ENCODE results near the gene PLVAP. TPM values are rescaled to one million over a fixed set of nuclear protein-coding genes. Genes with fewer than 3 reads are reported as not detected.

The PLVAP gene
- total and polyA plus RNA-seq, 9 of the 15 experiments (the other 6 are each of a cell fraction or from before 2014, with no cell fraction given) = 0.09 to 0.84 (median 0.51) TPM; not detected in 4

GRCh38 chr19:17327068-17327653, 50.0 kb downstream of the PLVAP start:
- peaks cover 14% of the 10 kb centered on the region for H3K36me3 ChIP-seq (ENCODE audit: control insufficient read depth, insufficient read depth, low read length)
- H3K27ac ChIP-seq (ENCODE audit: extremely low read depth, low read depth, low read length) = no peak overlapping the region
- H3K4me2 ChIP-seq (ENCODE audit: insufficient read depth, low read length) = no peak overlapping the region
- intact Hi-C loops (cut with micrococcal nuclease) (no loop called here), in situ Hi-C loops (cut with MboI) (no loop called here)
- ATAC-seq (no peak), FAIRE-seq (no peak), DNase-seq (ENCODE audit: extremely low read depth in 1 of 4, low spot score in 3 of 4) (no peak)
- H3K9me1 ChIP-seq (ENCODE audit: control insufficient read depth, insufficient read depth, low read length) = peaks cover 4% of the 10 kb centered on the region
- H3K4me3 ChIP-seq = no peak overlapping the region
- TF ChIP-seq GATAD2A (IDR thresholded peaks at IDR 0.05) (no peak), CSDE1 (IDR thresholded peaks at IDR 0.05) (no peak), ZNF143 (CRISPR knock-in tag; IDR thresholded peaks at IDR 0.05) (no peak), RFX1 (IDR thresholded peaks at IDR 0.05) (no peak), POLR2G (IDR thresholded peaks at IDR 0.05; ENCODE audit: low read depth, low read length) (peak; percentile 46; the same call in 1 of the 2 replicates), TAF9B (IDR thresholded peaks at IDR 0.05; ENCODE audit: partially characterized antibody) (no peak), GMEB1 (CRISPR knock-in tag; IDR thresholded peaks at IDR 0.05) (no peak), SMAD4 (CRISPR knock-in tag; conservative IDR thresholded peaks at IDR 0.05) (no peak), JUND (IDR thresholded peaks at IDR 0.05; ENCODE audit: borderline replicate concordance, low read depth, low read length) (no peak), JUND (tag; IDR thresholded peaks at IDR 0.05; ENCODE audit: borderline replicate concordance, low read depth, low read length) (no peak), FIP1L1 (IDR thresholded peaks at IDR 0.05; ENCODE audit: low read depth, low read length, poor library complexity, severe bottlenecking) (peak; percentile 20), ZNF184 (CRISPR knock-in tag; IDR thresholded peaks at IDR 0.05) (no peak), RBM14 (IDR thresholded peaks at IDR 0.05; ENCODE audit: borderline replicate concordance, insufficient read depth, low read depth, low read length) (0 out of 2 replicates have a peak, but pooled peaks have one; percentile 56), NR2F6 (CRISPR knock-in tag; IDR thresholded peaks at IDR 0.05) (no peak)
- no peaks in the 10 kb centered on the region; the same call in 1 of the 2 replicates for H4K20me1 ChIP-seq (replicated peaks; ENCODE audit: control insufficient read depth, insufficient read depth, low read length)
- no peaks in the 10 kb centered on the region for H3K9me3 ChIP-seq (replicated peaks; ENCODE audit: control insufficient read depth, insufficient read depth, low read depth, low read length)
- no peaks in the 10 kb centered on the region for H3K27me3 ChIP-seq (ENCODE audit: control insufficient read depth in 2 of 2, insufficient read depth in 2 of 2, low read length in 2 of 2)
- no peaks in the 10 kb centered on the region for H3K79me2 ChIP-seq (ENCODE audit: control insufficient read depth, insufficient read depth, low read length)
- CTCF ChIA-PET (ENCODE audit: low intra/inter-chr PET ratio) = no interaction called here
- no TSS peak for BruUV-seq (replicated peaks)
- POLR2A ChIA-PET = interaction anchor here (1.6 to 6.9 kb wide), 3 partner anchors 7 to 18 kb away, joined by 6 to 41 read pairs (median 9); partner anchors contain the start of genes ANO8 and DDA1
- 93% methylated on average over 9 of the region's 27 CpGs for WGBS (ENCODE audit: insufficient coverage, low coverage, missing lambda C conversion rate)
- no peak overlapping the region for H3K9ac ChIP-seq (ENCODE audit: insufficient read depth in 1 of 2, low read depth in 2 of 2, low read length in 2 of 2)
- H2AFZ ChIP-seq (ENCODE audit: low read depth, low read length) = no peak overlapping the region
- peaks cover 3 to 51% of the 10 kb centered on the region in 2 experiments; a peak in 4 of 5 replicates for H3K4me1 ChIP-seq (replicated peaks in 1 of 2; ENCODE audit: control insufficient read depth in 2 of 2, insufficient read depth in 2 of 2, low read length in 2 of 2)

Data from K562 (cell line).